H1 (cell line): ENCODE measurements around the gene TNS3. TPM values are rescaled to one million over a fixed set of nuclear protein-coding genes. Genes with fewer than 3 reads are reported as not detected.

Source experiments
- CTCF ChIA-PET: fragments of 300-600 bp; sonication (Branson Sonifier 250); formaldehyde crosslinking; loops from one replicate; lab custom pipeline; 2021; ENCODE audit not compliant: partially characterized antibody; lab: Charles Lee
- POLR2A ChIA-PET: fragments of 300-600 bp; sonication (Branson Sonifier 250); formaldehyde crosslinking; loops from one replicate; lab custom pipeline; 2021; ENCODE audit warnings: inconsistent platforms; ENCODE audit not compliant: partially characterized antibody; lab: Charles Lee
- DNase-seq, 2 experiments: peaks; one replicate each; pipeline versions ENCODE4 v3.0.0 to v3.0.0-alpha.2; 2010 to 2022; ENCODE audit warnings: low spot score in 2 of 2, low read depth in 1 of 2, mixed read lengths in 1 of 2
- FAIRE-seq: peaks from 2 replicates; lab custom pipeline; 2011; peaks lifted over from hg19 to GRCh38; lab: Jason Lieb, UNC
- H2AFZ ChIP-seq: 2 replicates; pipeline ENCODE4 v1.8.1; 2012; ENCODE audit warnings: low read length, inconsistent platforms
- H2AK5ac ChIP-seq: 2 replicates; pipeline ENCODE4 v1.6.1; 2013; ENCODE audit warnings: low read depth, low read length
- H2BK120ac ChIP-seq: replicated peaks from 2 replicates; pipeline ENCODE3; 2013; ENCODE audit warnings: low read depth, low read length, inconsistent platforms
- H2BK12ac ChIP-seq: 2 replicates; pipeline ENCODE4 v1.6.1; 2013; ENCODE audit warnings: low read depth, low read length
- H2BK15ac ChIP-seq: 2 replicates; pipeline ENCODE4 v1.6.1; 2013; ENCODE audit warnings: low read length
- H2BK20ac ChIP-seq: 2 replicates; pipeline ENCODE4 v1.6.1; 2013; ENCODE audit warnings: low read length
- H2BK5ac ChIP-seq: 2 replicates; pipeline ENCODE4 v1.6.1; 2013; ENCODE audit warnings: low read depth, low read length
- H3K14ac ChIP-seq: 2 replicates; pipeline ENCODE4 v1.6.1; 2013; ENCODE audit warnings: inconsistent platforms; ENCODE audit not compliant: insufficient read length
- H3K18ac ChIP-seq: 2 replicates; pipeline ENCODE4 v1.6.1; 2013; ENCODE audit warnings: low read length; ENCODE audit errors: extremely low read depth
- H3K23ac ChIP-seq: 2 replicates; pipeline ENCODE4 v1.6.1; 2013; ENCODE audit warnings: inconsistent platforms; ENCODE audit not compliant: insufficient read length
- H3K23me2 ChIP-seq: 2 replicates; pipeline ENCODE4 v1.6.1; 2013; ENCODE audit warnings: low read depth, low read length
- H3K27ac ChIP-seq: 2 replicates; pipeline ENCODE4 v1.6.1; 2011; ENCODE audit warnings: low read depth, low read length, inconsistent platforms
- H3K27me3 ChIP-seq, 4 experiments: replicated peaks in 1 of 4; 1 replicate in 1 of 4; 2 replicates in 3 of 4; pipeline versions ENCODE4 v1.6.1 to v1.8.1; 2011 to 2013; ENCODE audit warnings: low read length in 3 of 4, mild to moderate bottlenecking in 3 of 4, inconsistent platforms in 2 of 4, mixed read lengths in 2 of 4, moderate library complexity in 1 of 4; ENCODE audit not compliant: control insufficient read depth in 3 of 4, insufficient read depth in 3 of 4; ENCODE audit errors: extremely low read depth in 1 of 4
- H3K36me3 ChIP-seq, 4 experiments: 2 replicates each; pipeline versions ENCODE4 v1.6.1 to v1.8.1; 2011 to 2013; ENCODE audit warnings: mild to moderate bottlenecking in 4 of 4, low read length in 3 of 4, moderate library complexity in 2 of 4, control low read depth in 1 of 4, inconsistent platforms in 1 of 4; ENCODE audit not compliant: insufficient read depth in 4 of 4, control insufficient read depth in 2 of 4
- H3K4ac ChIP-seq: replicated peaks from 2 replicates; pipeline ENCODE3; 2013; ENCODE audit warnings: low read length, low read depth, mixed read lengths, inconsistent platforms; ENCODE audit not compliant: insufficient read length
- H3K4me1 ChIP-seq, 4 experiments: replicated peaks in 1 of 4; 1 replicate in 1 of 4; 2 replicates in 3 of 4; pipeline versions ENCODE4 v1.6.1 to v1.8.1; 2011 to 2013; ENCODE audit warnings: low read length in 3 of 4, inconsistent platforms in 2 of 4, mixed read lengths in 1 of 4; ENCODE audit not compliant: insufficient read depth in 4 of 4, control insufficient read depth in 3 of 4
- H3K4me2 ChIP-seq, 2 experiments: 2 replicates each; pipeline versions ENCODE4 v1.6.1 to v1.8.1; 2011 to 2013; ENCODE audit warnings: low read depth in 2 of 2, low read length in 2 of 2, control low read depth in 1 of 2, inconsistent platforms in 1 of 2, mild to moderate bottlenecking in 1 of 2; ENCODE audit not compliant: insufficient read depth in 1 of 2
- H3K4me3 ChIP-seq, 4 experiments: fragments of 200-600, 300-600 bp in 1 of 4; sonication (generic), shearing (Covaris generic), sonication (Bioruptor Twin) in 1 of 4; 2 replicates each; pipeline versions ENCODE4 v1.5.1 to v1.8.1; 2011 to 2016; ENCODE audit warnings: low read length in 4 of 4, low read depth in 3 of 4, control low read depth in 2 of 4, inconsistent platforms in 2 of 4, mild to moderate bottlenecking in 2 of 4, mixed read lengths in 1 of 4, moderate library complexity in 1 of 4; ENCODE audit not compliant: insufficient read depth in 2 of 4; ENCODE audit errors: extremely low read depth in 1 of 4
- H3K56ac ChIP-seq: replicated peaks from 2 replicates; pipeline ENCODE3; 2013; ENCODE audit warnings: low read depth, mild to moderate bottlenecking, mixed read lengths, low read length, inconsistent platforms; ENCODE audit not compliant: insufficient read length
- H3K79me1 ChIP-seq: 2 replicates; pipeline ENCODE4 v1.6.1; 2013; ENCODE audit warnings: low read depth, low read length, control low read depth
- H3K79me2 ChIP-seq, 2 experiments: 2 replicates each; pipeline versions ENCODE4 v1.6.1 to v1.8.1; 2012 to 2013; ENCODE audit warnings: low read length in 2 of 2, mild to moderate bottlenecking in 2 of 2, inconsistent platforms in 1 of 2; ENCODE audit not compliant: insufficient read depth in 2 of 2, control insufficient read depth in 1 of 2
- H3K9ac ChIP-seq, 4 experiments: replicated peaks in 1 of 4; 1 replicate in 1 of 4; 2 replicates in 3 of 4; pipeline versions ENCODE4 v1.6.1 to v1.8.1; 2011 to 2013; ENCODE audit warnings: low read depth in 3 of 4, low read length in 3 of 4, control low read depth in 2 of 4, mild to moderate bottlenecking in 2 of 4, moderate library complexity in 2 of 4, inconsistent platforms in 1 of 4; ENCODE audit errors: extremely low read depth in 1 of 4
- H3K9me3 ChIP-seq, 2 experiments: 2 replicates each; pipeline versions ENCODE4 v1.6.1 to v1.8.1; 2012 to 2013; ENCODE audit warnings: mild to moderate bottlenecking in 2 of 2, moderate library complexity in 2 of 2, control low read depth in 1 of 2, inconsistent platforms in 1 of 2, low read depth in 1 of 2, low read length in 1 of 2, mixed read lengths in 1 of 2; ENCODE audit not compliant: insufficient read depth in 2 of 2
- H4K20me1 ChIP-seq, 2 experiments: replicated peaks in 1 of 2; 2 replicates each; pipeline versions ENCODE3 to v1.8.1; 2011 to 2013; ENCODE audit warnings: inconsistent platforms in 2 of 2, low read length in 2 of 2, mild to moderate bottlenecking in 1 of 2; ENCODE audit not compliant: insufficient read depth in 2 of 2, control insufficient read depth in 1 of 2
- H4K5ac ChIP-seq: 2 replicates; pipeline ENCODE4 v1.6.1; 2013; ENCODE audit warnings: low read length, low read depth, mixed read lengths, inconsistent platforms; ENCODE audit not compliant: insufficient read length
- H4K8ac ChIP-seq: 2 replicates; pipeline ENCODE4 v1.8.0; 2013; ENCODE audit warnings: mild to moderate bottlenecking, moderate library complexity, low read length, inconsistent platforms; ENCODE audit not compliant: insufficient read depth; ENCODE audit errors: extremely low read depth
- H4K91ac ChIP-seq: replicated peaks from 2 replicates; pipeline ENCODE3; 2013; ENCODE audit warnings: low read length, mixed read lengths, inconsistent platforms; ENCODE audit not compliant: insufficient read length
- CTCF ChIP-seq, 3 experiments: IDR thresholded peaks; 1 replicate in 2 of 3; 2 replicates in 1 of 3; pipeline versions ENCODE4 v1.5.1 to v1.6.1; 2011; ENCODE audit warnings: low read length in 3 of 3, mild to moderate bottlenecking in 3 of 3, inconsistent platforms in 2 of 3, low read depth in 1 of 3, moderate library complexity in 1 of 3; ENCODE audit not compliant: insufficient read depth in 1 of 3; ENCODE audit errors: control extremely low read depth in 1 of 3
- EZH2 ChIP-seq: fragments of 200-600 bp; sonication (generic); IDR thresholded peaks from 2 replicates; pipeline ENCODE4 v1.7.1; 2012; ENCODE audit warnings: low read depth, mild to moderate bottlenecking, moderate library complexity, low read length, inconsistent platforms; ENCODE audit not compliant: severe bottlenecking
- POLR2AphosphoS5 ChIP-seq: IDR thresholded peaks from 2 replicates; pipeline ENCODE4 v1.6.1; 2011; ENCODE audit warnings: low read depth, low read length
- SIN3A ChIP-seq, 2 experiments: IDR thresholded peaks in 1 of 2; conservative IDR thresholded peaks in 1 of 2; 2 replicates each; pipeline ENCODE4 v1.6.1; 2011 to 2012; ENCODE audit warnings: low read length in 2 of 2, improper control_type of control experiment in 1 of 2, low read depth in 1 of 2, mild to moderate bottlenecking in 1 of 2
- SP2 ChIP-seq: IDR thresholded peaks from 2 replicates; pipeline ENCODE4 v1.6.1; 2012; ENCODE audit warnings: mild to moderate bottlenecking, low read length, inconsistent platforms
- TAF1 ChIP-seq: IDR thresholded peaks from 2 replicates; pipeline ENCODE4 v1.6.1; 2011; ENCODE audit warnings: mild to moderate bottlenecking, low read depth, low read length
- ZNF274 ChIP-seq: IDR thresholded peaks from 2 replicates; pipeline ENCODE4 v1.7.0; 2012; ENCODE audit warnings: low read length, borderline replicate concordance; ENCODE audit errors: extremely low read depth
- WGBS, 2 experiments: shearing (Covaris generic) in 1 of 2; methylation state at CpG; one replicate each; pipeline versions ENCODE4 v1.1.6 to v1.1.7; 2013 to 2015; ENCODE audit warnings: low lambda C conversion rate in 2 of 2, mixed read lengths in 2 of 2, inconsistent platforms in 1 of 2, low coverage in 1 of 2, missing lambda C conversion rate in 1 of 2; ENCODE audit not compliant: insufficient replicate concordance in 2 of 2, insufficient coverage in 1 of 2, insufficient read length in 1 of 2; ENCODE audit errors: extremely low coverage in 1 of 2, missing lambda C conversion rate in 1 of 2; 5-methylcytosine and 5-hydroxymethylcytosine counted together
- polyA plus RNA-seq, 7 experiments: library from polyadenylated mRNA; depleted of rRNA in 3 of 7; stranded (reverse) in 5 of 7; unstranded in 2 of 7; fragments of >200 nt in 5 of 7; fragments of 200-250 nt in 2 of 7; gene quantifications; 1 replicate in 5 of 7; 2 replicates in 1 of 7; 4 replicates in 1 of 7; pipeline versions ENCODE4 v1.2.1 to v1.2.3, GENCODE V29; 2011 to 2013; ENCODE audit warnings: missing spikeins in 2 of 7, mixed read lengths in 2 of 7
- total RNA-seq: library from RNA; stranded (reverse); fragmentation: NEBNext Ultra II Directional; extraction: Animal tissue kit (Norgen Biotek cat#: 25700); gene quantifications from 2 replicates; pipeline ENCODE4 v1.2.1, GENCODE V29; 2021

Gene TNS3
- total and polyA plus RNA-seq, 2 of the 8 experiments (the other 6 are each of a cell fraction or from before 2014, with no cell fraction given), result 11.9 to 24.2 TPM

GRCh38 chr7:47563521-47563920, 18.4 kb downstream of the TNS3 start:
- no peak overlapping the region for H2AK5ac ChIP-seq
- peaks cover 0 to 2% (median 0%) of the 10 kb centered on the region in 4 experiments; a peak in 1 of 7 replicates for H3K4me1 ChIP-seq
- no peak overlapping the region for H4K5ac ChIP-seq
- ChIA-PET POLR2A (interaction anchor here (0.6 kb wide), 1 partner anchor 66 kb away, joined by 3 read pairs; no protein-coding TSS in a partner anchor), CTCF (interaction anchor here (0.7 to 1.8 kb wide), 2 partner anchors 29 to 184 kb away, joined by 3 to 6 read pairs; no protein-coding TSS in a partner anchor)
- no peak overlapping the region for H4K8ac ChIP-seq
- H3K79me2 ChIP-seq, result peaks cover 0 to 39% of the 10 kb centered on the region in 2 experiments; a peak in 2 of 4 replicates
- H2BK120ac ChIP-seq, result no peak overlapping the region
- no peaks in the 10 kb centered on the region for H3K9me3 ChIP-seq
- no peak overlapping the region for H3K18ac ChIP-seq
- no peak overlapping the region for H3K56ac ChIP-seq
- no peaks in the 10 kb centered on the region for H3K27me3 ChIP-seq
- H3K23ac ChIP-seq, result no peak overlapping the region
- no peak overlapping the region for H3K4me2 ChIP-seq
- H2BK20ac ChIP-seq, result no peak overlapping the region
- H2BK12ac ChIP-seq, result no peak overlapping the region
- no peak overlapping the region for H3K14ac ChIP-seq
- WGBS, 2 experiments, result 93% methylated on average over 4 of the region's 4 CpGs; no CpG with 5 or more reads in 1 of the 2 experiments
- H3K36me3 ChIP-seq, result no peaks in the 10 kb centered on the region
- H4K91ac ChIP-seq, result no peak overlapping the region
- H2AFZ ChIP-seq, result no peak overlapping the region
- H3K4me3 ChIP-seq, result no peak overlapping the region
- DNase-seq, result no peak
- no peak overlapping the region for H2BK15ac ChIP-seq
- no peak for FAIRE-seq
- peaks cover 0 to 2% of the 10 kb centered on the region in 2 experiments for H4K20me1 ChIP-seq
- peaks cover 12% of the 10 kb centered on the region for H3K79me1 ChIP-seq
- no peak overlapping the region for H3K4ac ChIP-seq
- H3K27ac ChIP-seq, result no peak overlapping the region
- H2BK5ac ChIP-seq, result no peak overlapping the region
- no peaks in the 10 kb centered on the region for H3K23me2 ChIP-seq
- no peak overlapping the region for H3K9ac ChIP-seq
- TF ChIP-seq ZNF274 (no peak), POLR2AphosphoS5 (no peak), EZH2 (no peak), SIN3A (conservative IDR thresholded peaks at IDR 0.05 in 1 of 2, IDR thresholded peaks at IDR 0.05 in 1 of 2; ENCODE audit: low read depth in 1 of 2, low read length in 2 of 2) (no peak), SP2 (no peak), TAF1 (no peak), CTCF (IDR thresholded peaks at IDR 0.05; ENCODE audit: control extremely low read depth in 1 of 3, insufficient read depth in 1 of 3, low read depth in 1 of 3, low read length in 3 of 3) (no peak)
